Esophagus muscularis mucosa (tissue), 4 donors: ENCODE results near the gene STAG2. TPM values are rescaled to one million over a fixed set of nuclear protein-coding genes. Genes with fewer than 3 reads are reported as not detected.
"Not testable (repeated sequence)": the region's sequence is repeated elsewhere in the genome, so short reads cannot be mapped to it uniquely, and the experiment has no call there.

Experiments used
- DNase-seq: peaks from one replicate; pipeline ENCODE4 v3.0.0-alpha.2; 2017; ENCODE audit errors: extremely low spot score
- H3K27ac ChIP-seq, 4 donors: fragments of 200-600 bp; sonication (generic); replicated peaks in 1 of 4; 1 replicate in 3 of 4; 2 replicates in 1 of 4; pipeline ENCODE4 v1.5.1; 2016 to 2019; ENCODE audit warnings: mild to moderate bottlenecking in 1 of 4
- H3K27me3 ChIP-seq, 4 donors: fragments of 200-600 bp; sonication (generic); one replicate each; pipeline versions ENCODE4 v1.5.1 to v1.6.0; 2016 to 2019
- H3K36me3 ChIP-seq, 4 donors: fragments of 200-600 bp; sonication (generic); one replicate each; pipeline ENCODE4 v1.5.1; 2016 to 2019
- H3K4me1 ChIP-seq, 4 donors: fragments of 200-600 bp; sonication (generic); one replicate each; pipeline ENCODE4 v1.5.1; 2016 to 2019
- H3K4me3 ChIP-seq, 4 donors: fragments of 200-600 bp; sonication (generic); 1 replicate in 2 of 4; 2 replicates in 2 of 4; pipeline ENCODE4 v1.5.1; 2016 to 2019; ENCODE audit warnings: mild to moderate bottlenecking in 4 of 4, moderate library complexity in 1 of 4
- H3K9me3 ChIP-seq, 4 donors: fragments of 200-600 bp; sonication (generic); 1 replicate in 3 of 4; 2 replicates in 1 of 4; pipeline ENCODE4 v1.5.1; 2016 to 2019
- EP300 ChIP-seq: sonication (generic); formaldehyde crosslinking; IDR thresholded peaks from one replicate; pipeline ENCODE4 v1.6.1; 2017; ENCODE audit warnings: antibody characterized with exemption
- POLR2A ChIP-seq: fragments of 450-650 bp; IDR thresholded peaks from one replicate; pipeline ENCODE4 v1.6.1; 2017; ENCODE audit warnings: antibody characterized with exemption, moderate library complexity, mild to moderate bottlenecking, low read depth
- POLR2AphosphoS5 ChIP-seq, 2 donors: sonication (generic); formaldehyde crosslinking; IDR thresholded peaks; one replicate each; pipeline ENCODE4 v1.6.1; 2017; ENCODE audit warnings: antibody characterized with exemption in 2 of 2
- WGBS: methylation state at CpG from one replicate; pipeline ENCODE4 v1.1.5; 2018; 5-methylcytosine and 5-hydroxymethylcytosine counted together
- intact Hi-C: fragments of 100-400 bp; cut with DNase I; formaldehyde crosslinking; loops from one replicate; pipeline ENCODE4 v1.15.1; 2023
- total RNA-seq, 4 donors: library from RNA; depleted of rRNA; stranded (reverse); fragments of >200 nt; gene quantifications; one replicate each; pipeline versions ENCODE4 v1.1.0 to v1.2.1, GENCODE V29; 2016
- TF ChIP-seq, protein P1 (sequence below), 3 experiments: fragments of 200-600 bp in 2 of 3; fragments of 450-650 bp in 1 of 3; sonication (generic) in 2 of 3; IDR thresholded peaks; one replicate each; pipeline ENCODE4 v1.5.1; 2017 to 2019; ENCODE audit warnings: antibody characterized with exemption in 3 of 3, mild to moderate bottlenecking in 2 of 3, moderate library complexity in 1 of 3

Gene STAG2
- total RNA-seq, 4 donors from 2014 or later, result 60.6 to 94.3 (median 84.7) TPM

DNA sequence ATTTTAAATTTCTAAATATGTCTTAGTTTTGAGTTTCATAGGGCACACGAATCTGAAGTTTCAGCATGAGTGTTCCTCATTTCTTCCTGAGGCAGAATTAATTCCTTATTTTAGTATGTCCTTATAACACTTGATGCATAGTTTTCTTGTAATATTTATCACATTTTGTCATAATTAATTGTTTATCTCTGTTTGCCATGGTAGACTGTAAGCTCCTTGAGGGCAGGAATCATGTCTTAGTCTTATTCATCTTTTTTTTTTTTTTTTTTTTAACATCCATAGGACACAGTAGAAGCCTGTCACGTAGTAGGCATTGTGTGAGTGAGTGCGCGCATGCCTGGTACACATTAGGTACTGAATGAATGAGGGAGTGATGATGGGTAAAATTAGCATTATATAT, 131.7 kb downstream of the STAG2 start:
- intact Hi-C loops, result no loop called here
- H3K27ac ChIP-seq, result no peak overlapping the region
- DNase-seq, result no peak
- peaks cover 4 to 45% (median 28%) of the 10 kb centered on the region in 4 donors for H3K36me3 ChIP-seq
- TF ChIP-seq POLR2AphosphoS5 (IDR thresholded peaks at IDR 0.05), result no peak
- TF ChIP-seq, protein P1, sequence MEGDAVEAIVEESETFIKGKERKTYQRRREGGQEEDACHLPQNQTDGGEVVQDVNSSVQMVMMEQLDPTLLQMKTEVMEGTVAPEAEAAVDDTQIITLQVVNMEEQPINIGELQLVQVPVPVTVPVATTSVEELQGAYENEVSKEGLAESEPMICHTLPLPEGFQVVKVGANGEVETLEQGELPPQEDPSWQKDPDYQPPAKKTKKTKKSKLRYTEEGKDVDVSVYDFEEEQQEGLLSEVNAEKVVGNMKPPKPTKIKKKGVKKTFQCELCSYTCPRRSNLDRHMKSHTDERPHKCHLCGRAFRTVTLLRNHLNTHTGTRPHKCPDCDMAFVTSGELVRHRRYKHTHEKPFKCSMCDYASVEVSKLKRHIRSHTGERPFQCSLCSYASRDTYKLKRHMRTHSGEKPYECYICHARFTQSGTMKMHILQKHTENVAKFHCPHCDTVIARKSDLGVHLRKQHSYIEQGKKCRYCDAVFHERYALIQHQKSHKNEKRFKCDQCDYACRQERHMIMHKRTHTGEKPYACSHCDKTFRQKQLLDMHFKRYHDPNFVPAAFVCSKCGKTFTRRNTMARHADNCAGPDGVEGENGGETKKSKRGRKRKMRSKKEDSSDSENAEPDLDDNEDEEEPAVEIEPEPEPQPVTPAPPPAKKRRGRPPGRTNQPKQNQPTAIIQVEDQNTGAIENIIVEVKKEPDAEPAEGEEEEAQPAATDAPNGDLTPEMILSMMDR (IDR thresholded peaks at IDR 0.05), result no peak
- TF ChIP-seq EP300, result no peak
- no peak for TF ChIP-seq POLR2A
- peaks cover 0 to 11% (median 3%) of the 10 kb centered on the region in 4 donors for H3K4me1 ChIP-seq
- H3K9me3 ChIP-seq, result no peaks in the 10 kb centered on the region
- H3K4me3 ChIP-seq, result no peak overlapping the region
- 83% methylated on average over 4 of the region's 4 CpGs for whole genome bisulfite sequencing
- no peaks in the 10 kb centered on the region for H3K27me3 ChIP-seq

DNA sequence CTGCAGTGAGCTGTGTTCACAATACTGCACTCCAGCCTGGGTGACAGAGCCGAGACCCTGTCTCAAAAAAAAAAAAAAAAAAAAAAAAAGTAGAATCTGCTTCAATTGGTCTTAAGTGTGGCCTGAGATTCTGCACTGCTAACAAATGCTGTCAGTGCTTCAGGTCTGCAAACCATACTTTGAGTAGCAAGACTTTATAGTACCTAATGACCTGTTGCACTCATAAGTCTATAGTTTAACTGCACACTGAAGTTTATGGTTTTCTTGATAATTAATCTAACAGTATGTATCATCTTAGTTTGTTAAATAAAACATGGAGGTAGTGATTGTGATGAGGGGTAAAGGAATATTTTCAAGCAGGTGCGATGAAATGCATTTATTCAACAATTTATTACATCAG, 135.6 kb downstream of the STAG2 start:
- Histone ChIP-seq H3K4me1 (peaks cover 0 to 14% (median 4%) of the 10 kb centered on the region in 4 donors), H3K27me3 (no peaks in the 10 kb centered on the region), H3K4me3 (no peak overlapping the region), H3K9me3 (no peaks in the 10 kb centered on the region), H3K27ac (no peak overlapping the region), H3K36me3 (peaks cover 0 to 24% (median 15%) of the 10 kb centered on the region in 4 donors)
- intact Hi-C loops, result loop anchor here (5.0 kb wide), 1 partner anchor 290 kb away; no protein-coding TSS in a partner anchor
- 72% methylated on average over 2 of the region's 2 CpGs for WGBS
- TF ChIP-seq POLR2AphosphoS5 (IDR thresholded peaks at IDR 0.05), result no peak
- TF ChIP-seq, protein P1 (IDR thresholded peaks at IDR 0.05), result no peak
- TF ChIP-seq EP300, result no peak
- no peak for TF ChIP-seq POLR2A
- DNase-seq, result no peak

GRCh38 chrX:124098089-124098488, 136.6 kb downstream of the STAG2 start:
- TF ChIP-seq, protein P1 (IDR thresholded peaks at IDR 0.05), result peak; percentile 53 to 62 (median 57)
- TF ChIP-seq EP300 (no peak), POLR2A (no peak), POLR2AphosphoS5 (IDR thresholded peaks at IDR 0.05) (no peak)
- Histone ChIP-seq H3K4me3 (no peak overlapping the region), H3K27ac (no peak overlapping the region), H3K36me3 (peaks cover 0 to 20% (median 15%) of the 10 kb centered on the region in 4 donors), H3K4me1 (peaks cover 0 to 14% (median 4%) of the 10 kb centered on the region in 4 donors), H3K9me3 (no peaks in the 10 kb centered on the region), H3K27me3 (no peaks in the 10 kb centered on the region)
- no peak for DNase-seq
- intact Hi-C loops, result loop anchor here (5.0 kb wide), 1 partner anchor 289 kb away; no protein-coding TSS in a partner anchor

DNA sequence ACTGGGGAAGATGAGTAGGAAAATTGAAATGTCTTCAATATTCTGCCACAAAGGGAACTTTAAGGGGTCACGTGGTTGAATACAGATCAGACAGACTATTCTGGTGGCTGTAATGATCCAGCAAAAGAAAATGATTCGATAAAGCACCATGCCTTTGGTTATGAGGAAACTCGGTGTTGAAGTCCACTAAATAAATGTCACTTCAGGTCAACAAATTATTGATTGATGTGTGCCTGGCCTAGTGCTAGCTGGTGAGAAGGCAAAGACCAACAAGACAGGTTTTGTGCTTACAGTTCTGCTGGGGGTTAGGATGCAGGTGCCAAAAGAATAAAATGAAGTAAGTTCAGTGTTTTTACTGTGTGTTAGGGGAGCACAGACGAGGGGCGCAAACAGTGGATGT, 142.5 kb downstream of the STAG2 start:
- intact Hi-C loops, result no loop called here
- Histone ChIP-seq H3K4me3 (no peak overlapping the region), H3K9me3 (no peaks in the 10 kb centered on the region), H3K36me3 (peaks cover 0 to 7% (median 0%) of the 10 kb centered on the region in 4 donors), H3K27me3 (no peaks in the 10 kb centered on the region), H3K27ac (no peak overlapping the region), H3K4me1 (no peaks in the 10 kb centered on the region)
- TF ChIP-seq EP300, result no peak
- TF ChIP-seq POLR2AphosphoS5 (IDR thresholded peaks at IDR 0.05), result no peak
- TF ChIP-seq POLR2A, result no peak
- TF ChIP-seq, protein P1 (IDR thresholded peaks at IDR 0.05), result no peak
- 86% methylated on average over 5 of the region's 5 CpGs for WGBS
- DNase-seq, result no peak

DNA sequence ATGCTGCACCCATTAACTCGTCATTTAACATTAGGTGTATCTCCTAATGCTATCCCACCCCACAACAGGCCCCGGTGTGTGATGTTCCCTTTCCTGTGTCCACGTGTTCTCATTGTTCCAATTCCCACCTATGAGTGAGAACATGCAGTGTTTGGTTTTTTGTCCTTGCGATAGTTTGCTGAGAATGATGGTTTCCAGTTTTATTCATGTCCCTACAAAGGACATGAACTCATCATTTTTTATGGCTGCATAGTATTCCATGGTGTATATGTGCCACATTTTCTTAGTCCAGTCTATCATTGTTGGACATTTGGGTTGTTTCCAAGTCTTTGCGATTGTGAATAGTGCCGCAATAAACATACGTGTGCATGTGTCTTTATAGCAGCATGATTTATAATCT, 143.0 kb downstream of the STAG2 start:
- H3K27me3 ChIP-seq, H3K36me3 ChIP-seq, H3K4me3 ChIP-seq, H3K9me3 ChIP-seq, DNase-seq, H3K4me1 ChIP-seq, H3K27ac ChIP-seq, intact Hi-C loops: not testable (repeated sequence)
- WGBS, result 96% methylated on average over 7 of the region's 7 CpGs
